ENCODE data around the gene BCCIP. TPM values are rescaled to one million over a fixed set of nuclear protein-coding genes. Genes with fewer than 3 reads are reported as not detected.

Gene BCCIP
- polyA plus RNA-seq, 1 donor (not counting 4 experiments of a cell fraction or from before 2014, with no cell fraction given), result 102 TPM

- no peak overlapping the region for H3K4me3 ChIP-seq (ENCODE audit: control insufficient read depth in 2 of 3, extremely low read depth in 1 of 3, insufficient read depth in 2 of 3, low read depth in 1 of 3, low read length in 3 of 3)
- TF ChIP-seq CTCF (optimal IDR thresholded peaks at IDR 0.05 in 1 of 3, IDR thresholded peaks at IDR 0.05 in 1 of 3, conservative IDR thresholded peaks at IDR 0.05 in 1 of 3; ENCODE audit: extremely low read depth in 1 of 3, insufficient read depth in 2 of 3, low read length in 3 of 3) (no peak), EZH2 (IDR thresholded peaks at IDR 0.05; ENCODE audit: low read length) (no peak)
- H3K9ac ChIP-seq (ENCODE audit: control insufficient read depth, extremely low read depth, insufficient read depth, low read length), result no peak overlapping the region
- H3K27me3 ChIP-seq (ENCODE audit: control insufficient read depth, extremely low read depth, insufficient read depth, low read length), result no peaks in the 10 kb centered on the region
- no peak overlapping the region for H2AFZ ChIP-seq (ENCODE audit: control insufficient read depth, low read length)
- H3K4me1 ChIP-seq (ENCODE audit: control insufficient read depth, extremely low read depth, insufficient read depth, low read length), result no peaks in the 10 kb centered on the region
- H3K4me2 ChIP-seq (ENCODE audit: control insufficient read depth, extremely low read depth, insufficient read depth, low read depth, low read length), result no peak overlapping the region
- H4K20me1 ChIP-seq (ENCODE audit: control insufficient read depth, extremely low read depth, insufficient read depth, low read length), result no peaks in the 10 kb centered on the region
- dilution Hi-C loops (cut with MboI; ENCODE audit: extremely low pct_ligation_motif_present, low sequenced_read_pairs), result no loop called here
- H3K9me3 ChIP-seq (ENCODE audit: control insufficient read depth, low read depth, low read length), result no peaks in the 10 kb centered on the region
- peaks cover 26 to 34% of the 10 kb centered on the region in 2 experiments for H3K36me3 ChIP-seq (ENCODE audit: control insufficient read depth in 2 of 2, extremely low read depth in 1 of 2, insufficient read depth in 2 of 2, low read length in 2 of 2)
- FAIRE-seq (no peak), DNase-seq (ENCODE audit: low read depth, low spot score) (no peak)
- no peak overlapping the region for H3K27ac ChIP-seq (ENCODE audit: control insufficient read depth, insufficient read depth, low read length)
- no peaks in the 10 kb centered on the region for H3K79me2 ChIP-seq (ENCODE audit: control insufficient read depth, insufficient read depth, low read length)
- H3K9me1 ChIP-seq (ENCODE audit: control insufficient read depth, extremely low read depth, insufficient read depth, low read length), result no peaks in the 10 kb centered on the region
Measured at GRCh38 chr10:125843603-125844329, 20.4 kb downstream of the BCCIP start.

GRCh38 chr10:125844751-125845221, 21.4 kb downstream of the BCCIP start:
- Histone ChIP-seq H3K36me3 (ENCODE audit: control insufficient read depth in 2 of 2, extremely low read depth in 1 of 2, insufficient read depth in 2 of 2, low read length in 2 of 2) (peaks cover 17 to 28% of the 10 kb centered on the region in 2 experiments), H4K20me1 (ENCODE audit: control insufficient read depth, extremely low read depth, insufficient read depth, low read length) (no peaks in the 10 kb centered on the region), H3K9ac (ENCODE audit: control insufficient read depth, extremely low read depth, insufficient read depth, low read length) (no peak overlapping the region), H3K79me2 (ENCODE audit: control insufficient read depth, insufficient read depth, low read length) (no peaks in the 10 kb centered on the region), H3K4me3 (ENCODE audit: control insufficient read depth in 2 of 3, extremely low read depth in 1 of 3, insufficient read depth in 2 of 3, low read depth in 1 of 3, low read length in 3 of 3) (no peak overlapping the region), H3K4me2 (ENCODE audit: control insufficient read depth, extremely low read depth, insufficient read depth, low read depth, low read length) (no peak overlapping the region), H3K27me3 (ENCODE audit: control insufficient read depth, extremely low read depth, insufficient read depth, low read length) (no peaks in the 10 kb centered on the region), H3K9me1 (ENCODE audit: control insufficient read depth, extremely low read depth, insufficient read depth, low read length) (no peaks in the 10 kb centered on the region), H2AFZ (ENCODE audit: control insufficient read depth, low read length) (no peak overlapping the region), H3K4me1 (ENCODE audit: control insufficient read depth, extremely low read depth, insufficient read depth, low read length) (no peaks in the 10 kb centered on the region), H3K9me3 (ENCODE audit: control insufficient read depth, low read depth, low read length) (no peaks in the 10 kb centered on the region), H3K27ac (ENCODE audit: control insufficient read depth, insufficient read depth, low read length) (no peak overlapping the region)
- FAIRE-seq (no peak), DNase-seq (ENCODE audit: low read depth, low spot score) (no peak)
- dilution Hi-C loops (cut with MboI; ENCODE audit: extremely low pct_ligation_motif_present, low sequenced_read_pairs), result no loop called here
- TF ChIP-seq CTCF (optimal IDR thresholded peaks at IDR 0.05 in 1 of 3, IDR thresholded peaks at IDR 0.05 in 1 of 3, conservative IDR thresholded peaks at IDR 0.05 in 1 of 3; ENCODE audit: extremely low read depth in 1 of 3, insufficient read depth in 2 of 3, low read length in 3 of 3) (no peak), EZH2 (IDR thresholded peaks at IDR 0.05; ENCODE audit: low read length) (no peak)
